HCT116 (cell line): ENCODE measurements around the gene UTS2B.

Experiments used
- CEBPB ChIP-seq: IDR thresholded peaks from 2 replicates; pipeline ENCODE4 v1.6.1; 2012; ENCODE audit warnings: low read depth
- EZH2 ChIP-seq: fragments of 200-600 bp; sonication (generic); IDR thresholded peaks from 2 replicates; pipeline ENCODE4 v1.6.1; 2017; ENCODE audit warnings: antibody characterized with exemption, mixed run types
- EZH2phosphoT487 ChIP-seq: fragments of 200-600 bp; IDR thresholded peaks from 2 replicates; pipeline ENCODE4 v1.6.1; 2018; ENCODE audit warnings: antibody characterized with exemption, borderline replicate concordance
- JUND ChIP-seq: IDR thresholded peaks from 2 replicates; pipeline ENCODE4 v1.6.1; 2012
- POLR2A ChIP-seq: IDR thresholded peaks from 2 replicates; pipeline ENCODE4 v1.7.0; 2011; ENCODE audit warnings: borderline replicate concordance; ENCODE audit not compliant: insufficient read depth, insufficient read length; ENCODE audit errors: extremely low read depth
- POLR2AphosphoS5 ChIP-seq: IDR thresholded peaks from 2 replicates; pipeline ENCODE4 v1.6.1; 2011; ENCODE audit warnings: mild to moderate bottlenecking, low read depth, low read length, moderate library complexity
- RAD21 ChIP-seq: IDR thresholded peaks from 2 replicates; pipeline ENCODE4 v1.6.1; 2012; ENCODE audit warnings: low read depth, mild to moderate bottlenecking
- ZNF274 ChIP-seq: fragments of 200-500 bp; sonication (Bioruptor generic); IDR thresholded peaks from 2 replicates; pipeline ENCODE4 v1.6.1; 2014; ENCODE audit warnings: mild to moderate bottlenecking, low read depth, low read length, inconsistent platforms
- TF ChIP-seq, protein P1 (sequence below), 3 experiments: fragments of 200-600 bp in 1 of 3; sonication (generic) in 1 of 3; IDR thresholded peaks in 2 of 3; conservative IDR thresholded peaks in 1 of 3; 2 replicates each; pipeline ENCODE4 v1.5.1; 2012 to 2017; ENCODE audit warnings: low read depth in 2 of 3, low read length in 2 of 3, antibody characterized with exemption in 1 of 3, borderline replicate concordance in 1 of 3, control low read depth in 1 of 3, mild to moderate bottlenecking in 1 of 3, mixed read lengths in 1 of 3, mixed run types in 1 of 3, moderate library complexity in 1 of 3; ENCODE audit not compliant: insufficient read depth in 1 of 3
- TF ChIP-seq, protein P2 (sequence below): IDR thresholded peaks from 2 replicates; pipeline ENCODE4 v1.6.1; 2012
- TF ChIP-seq, protein P3 (sequence below): IDR thresholded peaks from 2 replicates; pipeline ENCODE4 v1.6.1; 2012

DNA sequence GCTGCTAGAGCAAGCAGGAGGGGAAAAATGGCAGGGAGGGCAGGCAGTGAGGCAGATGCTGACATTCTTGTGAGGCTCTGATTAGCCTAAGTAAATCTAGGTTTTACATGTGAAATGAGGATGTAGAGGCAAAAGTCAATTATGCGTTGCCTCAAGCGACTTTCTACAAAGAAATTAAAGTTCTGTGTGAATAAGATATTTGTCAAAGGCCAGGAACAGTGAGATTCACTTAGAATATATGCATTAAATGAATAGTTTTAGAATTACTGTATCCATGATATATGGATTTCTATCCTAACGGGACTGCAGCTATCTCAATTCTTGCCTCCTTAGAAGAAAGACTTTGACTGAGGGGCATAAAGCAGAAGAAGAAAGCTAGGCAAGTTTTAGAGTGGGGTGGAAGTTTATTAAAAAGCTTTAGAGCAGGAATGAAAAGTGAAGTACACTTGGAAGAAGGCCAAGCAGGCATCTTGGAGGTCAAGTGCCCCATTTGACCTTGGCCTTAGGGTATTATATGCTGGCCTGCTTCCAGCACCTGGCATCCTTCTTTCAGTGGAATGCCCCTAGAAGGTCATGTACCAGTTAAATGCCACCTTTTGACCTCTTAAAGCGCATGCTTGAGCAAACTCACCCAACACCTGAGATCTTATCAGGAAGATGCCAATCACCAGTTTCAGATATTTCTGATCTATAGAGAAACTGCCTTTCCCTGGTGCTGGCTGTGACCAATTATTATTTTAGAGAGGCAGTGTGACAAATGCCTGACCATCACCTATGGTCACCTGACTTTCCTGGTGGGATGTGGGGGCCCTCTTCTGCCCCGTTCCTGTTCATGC, 93.1 kb downstream of the UTS2B start:
- TF ChIP-seq POLR2AphosphoS5 = no peak
- TF ChIP-seq, protein P1, sequence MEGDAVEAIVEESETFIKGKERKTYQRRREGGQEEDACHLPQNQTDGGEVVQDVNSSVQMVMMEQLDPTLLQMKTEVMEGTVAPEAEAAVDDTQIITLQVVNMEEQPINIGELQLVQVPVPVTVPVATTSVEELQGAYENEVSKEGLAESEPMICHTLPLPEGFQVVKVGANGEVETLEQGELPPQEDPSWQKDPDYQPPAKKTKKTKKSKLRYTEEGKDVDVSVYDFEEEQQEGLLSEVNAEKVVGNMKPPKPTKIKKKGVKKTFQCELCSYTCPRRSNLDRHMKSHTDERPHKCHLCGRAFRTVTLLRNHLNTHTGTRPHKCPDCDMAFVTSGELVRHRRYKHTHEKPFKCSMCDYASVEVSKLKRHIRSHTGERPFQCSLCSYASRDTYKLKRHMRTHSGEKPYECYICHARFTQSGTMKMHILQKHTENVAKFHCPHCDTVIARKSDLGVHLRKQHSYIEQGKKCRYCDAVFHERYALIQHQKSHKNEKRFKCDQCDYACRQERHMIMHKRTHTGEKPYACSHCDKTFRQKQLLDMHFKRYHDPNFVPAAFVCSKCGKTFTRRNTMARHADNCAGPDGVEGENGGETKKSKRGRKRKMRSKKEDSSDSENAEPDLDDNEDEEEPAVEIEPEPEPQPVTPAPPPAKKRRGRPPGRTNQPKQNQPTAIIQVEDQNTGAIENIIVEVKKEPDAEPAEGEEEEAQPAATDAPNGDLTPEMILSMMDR (IDR thresholded peaks at IDR 0.05 in 2 of 3, conservative IDR thresholded peaks at IDR 0.05 in 1 of 3; ENCODE audit: borderline replicate concordance in 1 of 3, insufficient read depth in 1 of 3, low read depth in 2 of 3, low read length in 2 of 3) = no peak
- no peak for TF ChIP-seq RAD21
- TF ChIP-seq, protein P2, sequence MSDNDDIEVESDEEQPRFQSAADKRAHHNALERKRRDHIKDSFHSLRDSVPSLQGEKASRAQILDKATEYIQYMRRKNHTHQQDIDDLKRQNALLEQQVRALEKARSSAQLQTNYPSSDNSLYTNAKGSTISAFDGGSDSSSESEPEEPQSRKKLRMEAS = no peak
- no peak for TF ChIP-seq EZH2
- no peak for TF ChIP-seq ZNF274
- no peak for TF ChIP-seq POLR2A
- TF ChIP-seq, protein P3, sequence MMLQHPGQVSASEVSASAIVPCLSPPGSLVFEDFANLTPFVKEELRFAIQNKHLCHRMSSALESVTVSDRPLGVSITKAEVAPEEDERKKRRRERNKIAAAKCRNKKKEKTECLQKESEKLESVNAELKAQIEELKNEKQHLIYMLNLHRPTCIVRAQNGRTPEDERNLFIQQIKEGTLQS = no peak
- TF ChIP-seq EZH2phosphoT487 = no peak
- no peak for TF ChIP-seq JUND
- no peak for TF ChIP-seq CEBPB
